ENCODE results near the gene LHFPL5. TPM values are rescaled to one million over a fixed set of nuclear protein-coding genes. Genes with fewer than 3 reads are reported as not detected.

LHFPL5 gene
- total and polyA plus RNA-seq, 2 experiments from 2014 or later: 0.10 TPM; not detected in 1

GRCh38 chr6:35842381-35842780 lies 37.2 kb downstream of the LHFPL5 start:
- Histone ChIP-seq H3K27ac (no peak overlapping the region), H3K9me2 (replicated peaks; ENCODE audit: insufficient read depth) (no peaks in the 10 kb centered on the region), H4K20me1 (ENCODE audit: insufficient read depth, poor library complexity, severe bottlenecking) (no peaks in the 10 kb centered on the region), H3K79me2 (no peaks in the 10 kb centered on the region), H2AFZ (no peak overlapping the region), H3K27me3 (no peaks in the 10 kb centered on the region), H3K4me2 (no peak overlapping the region), H3K4me3 (no peak overlapping the region), H3K9me3 (ENCODE audit: low read depth) (no peaks in the 10 kb centered on the region), H3K36me3 (replicated peaks; ENCODE audit: insufficient read depth, low read depth) (no peaks in the 10 kb centered on the region), H3K4me1 (ENCODE audit: insufficient read depth) (no peaks in the 10 kb centered on the region)
- no peak for DNase-seq (ENCODE audit: low spot score)
- TF ChIP-seq EZH2phosphoT487 (IDR thresholded peaks at IDR 0.05; ENCODE audit: low read depth, severe bottlenecking, unreplicated experiment) (no peak), EZH2 (IDR thresholded peaks at IDR 0.05; ENCODE audit: borderline replicate concordance) (no peak), CTCF (IDR thresholded peaks at IDR 0.05; ENCODE audit: poor library complexity) (no peak)
- 84% methylated on average over 3 of the region's 3 CpGs for WGBS (ENCODE audit: low lambda C conversion rate, missing lambda C conversion rate)

- H2AFZ ChIP-seq: no peak overlapping the region
- H3K9me3 ChIP-seq (ENCODE audit: low read depth): no peaks in the 10 kb centered on the region
- TF ChIP-seq CTCF (IDR thresholded peaks at IDR 0.05; ENCODE audit: poor library complexity): no peak
- TF ChIP-seq EZH2phosphoT487 (IDR thresholded peaks at IDR 0.05; ENCODE audit: low read depth, severe bottlenecking, unreplicated experiment): no peak
- TF ChIP-seq EZH2 (IDR thresholded peaks at IDR 0.05; ENCODE audit: borderline replicate concordance): no peak
- no peak overlapping the region for H3K4me2 ChIP-seq
- no peaks in the 10 kb centered on the region for H3K36me3 ChIP-seq (replicated peaks; ENCODE audit: insufficient read depth, low read depth)
- no peak for DNase-seq (ENCODE audit: low spot score)
- H3K27me3 ChIP-seq: no peaks in the 10 kb centered on the region
- WGBS (ENCODE audit: low lambda C conversion rate, missing lambda C conversion rate): 99% methylated on average over 3 of the region's 3 CpGs
- no peak overlapping the region for H3K4me3 ChIP-seq
- H3K79me2 ChIP-seq: no peaks in the 10 kb centered on the region
- H4K20me1 ChIP-seq (ENCODE audit: insufficient read depth, poor library complexity, severe bottlenecking): no peaks in the 10 kb centered on the region
- H3K9me2 ChIP-seq (replicated peaks; ENCODE audit: insufficient read depth): no peaks in the 10 kb centered on the region
- H3K27ac ChIP-seq: no peak overlapping the region
- no peaks in the 10 kb centered on the region for H3K4me1 ChIP-seq (ENCODE audit: insufficient read depth)
Observed at GRCh38 chr6:35844290-35844689, 39.1 kb downstream of the LHFPL5 start.

- Histone ChIP-seq H3K4me3 (no peak overlapping the region), H3K4me2 (no peak overlapping the region), H3K36me3 (replicated peaks; ENCODE audit: insufficient read depth, low read depth) (no peaks in the 10 kb centered on the region), H2AFZ (no peak overlapping the region), H3K27me3 (no peaks in the 10 kb centered on the region), H3K79me2 (no peaks in the 10 kb centered on the region), H3K27ac (no peak overlapping the region), H3K9me2 (replicated peaks; ENCODE audit: insufficient read depth) (no peaks in the 10 kb centered on the region), H4K20me1 (ENCODE audit: insufficient read depth, poor library complexity, severe bottlenecking) (no peaks in the 10 kb centered on the region), H3K9me3 (ENCODE audit: low read depth) (no peaks in the 10 kb centered on the region), H3K4me1 (ENCODE audit: insufficient read depth) (no peaks in the 10 kb centered on the region)
- no peak for DNase-seq (ENCODE audit: low spot score)
- TF ChIP-seq EZH2 (IDR thresholded peaks at IDR 0.05; ENCODE audit: borderline replicate concordance) (no peak), CTCF (IDR thresholded peaks at IDR 0.05; ENCODE audit: poor library complexity) (no peak), EZH2phosphoT487 (IDR thresholded peaks at IDR 0.05; ENCODE audit: low read depth, severe bottlenecking, unreplicated experiment) (no peak)
- whole genome bisulfite sequencing (ENCODE audit: low lambda C conversion rate, missing lambda C conversion rate): 87% methylated on average over 2 of the region's 2 CpGs
Observed at GRCh38 chr6:35850208-35850607, 45.1 kb downstream of the LHFPL5 start.

- no peak overlapping the region for H3K4me3 ChIP-seq
- no peaks in the 10 kb centered on the region for H3K36me3 ChIP-seq (replicated peaks; ENCODE audit: insufficient read depth, low read depth)
- 100% methylated on average over 4 of the region's 4 CpGs for WGBS (ENCODE audit: low lambda C conversion rate, missing lambda C conversion rate)
- H2AFZ ChIP-seq: no peak overlapping the region
- no peak for DNase-seq (ENCODE audit: low spot score)
- H3K27me3 ChIP-seq: no peaks in the 10 kb centered on the region
- H3K4me1 ChIP-seq (ENCODE audit: insufficient read depth): no peaks in the 10 kb centered on the region
- TF ChIP-seq EZH2 (IDR thresholded peaks at IDR 0.05; ENCODE audit: borderline replicate concordance) (no peak), EZH2phosphoT487 (IDR thresholded peaks at IDR 0.05; ENCODE audit: low read depth, severe bottlenecking, unreplicated experiment) (no peak), CTCF (IDR thresholded peaks at IDR 0.05; ENCODE audit: poor library complexity) (no peak)
- no peak overlapping the region for H3K4me2 ChIP-seq
- H3K27ac ChIP-seq: no peak overlapping the region
- H3K9me2 ChIP-seq (replicated peaks; ENCODE audit: insufficient read depth): no peaks in the 10 kb centered on the region
- no peaks in the 10 kb centered on the region for H4K20me1 ChIP-seq (ENCODE audit: insufficient read depth, poor library complexity, severe bottlenecking)
- H3K79me2 ChIP-seq: no peaks in the 10 kb centered on the region
- no peaks in the 10 kb centered on the region for H3K9me3 ChIP-seq (ENCODE audit: low read depth)
Observed at GRCh38 chr6:35852994-35853393, 47.8 kb downstream of the LHFPL5 start.

Data from hepatocyte (in vitro differentiated cells).